ENCODE results near the gene CHST15. TPM values are rescaled to one million over a fixed set of nuclear protein-coding genes. Genes with fewer than 3 reads are reported as not detected.

CHST15 gene
- total RNA-seq, 2 donors from 2014 or later: 9.2 to 17.8 TPM

GRCh38 chr10:124056337-124056980, 36.9 kb downstream of the CHST15 start:
- ATAC-seq (peak; percentile 23 to 32), DNase-seq (no peak)
- intact Hi-C loops (cut with DNase I): no loop called here

DNA sequence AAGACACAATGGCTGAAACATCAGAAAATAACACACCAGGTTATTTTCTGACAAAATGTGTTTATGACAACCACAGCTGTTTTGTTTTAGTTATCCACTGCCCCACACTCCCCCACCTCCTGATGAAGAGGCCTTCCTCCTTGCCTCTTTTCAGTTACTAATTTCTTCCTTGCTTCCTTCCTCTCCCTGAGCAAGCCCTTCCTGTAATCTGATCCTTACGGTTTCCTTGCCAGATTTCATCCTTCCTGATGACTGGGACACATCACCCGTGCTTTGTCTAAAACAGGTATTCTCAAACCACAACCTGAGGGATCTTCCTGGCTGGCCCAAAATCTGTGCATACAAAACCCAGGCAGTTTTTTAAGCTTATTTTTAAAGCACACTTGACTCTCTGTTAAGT, 39.4 kb downstream of the CHST15 start:
- intact Hi-C loops (cut with DNase I): no loop called here
- ATAC-seq: no peak

DNA sequence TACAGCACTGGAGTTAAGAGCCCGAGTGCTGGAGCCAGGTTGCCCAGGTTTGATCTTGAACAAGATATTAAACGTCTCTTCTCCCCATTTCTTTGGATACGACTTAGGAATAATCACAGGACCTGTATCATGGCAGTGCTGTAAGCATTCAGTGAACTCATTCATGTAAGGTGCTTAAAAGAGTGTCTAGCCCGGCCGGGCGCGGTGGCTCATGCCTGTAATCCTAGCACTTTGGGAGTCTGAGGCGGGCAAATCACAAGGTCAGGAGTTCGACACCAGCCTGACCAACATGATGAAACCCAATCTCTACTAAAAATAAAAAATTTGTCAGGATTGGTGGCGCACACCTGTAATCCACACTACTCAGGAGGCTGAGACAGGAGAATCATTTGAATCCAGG, 40.8 kb downstream of the CHST15 start:
- DNase-seq (no peak), ATAC-seq (no peak)
- intact Hi-C loops (cut with DNase I): no loop called here

More for the DNA sequence above, 39.4 kb downstream of the CHST15 start:
- DNase-seq: no peak

- no peak for ATAC-seq
- DNase-seq: no peak
- intact Hi-C loops (cut with DNase I): no loop called here
These were observed 43.1 kb downstream of the CHST15 start for GRCh38 chr10:124050021-124051015.

DNA sequence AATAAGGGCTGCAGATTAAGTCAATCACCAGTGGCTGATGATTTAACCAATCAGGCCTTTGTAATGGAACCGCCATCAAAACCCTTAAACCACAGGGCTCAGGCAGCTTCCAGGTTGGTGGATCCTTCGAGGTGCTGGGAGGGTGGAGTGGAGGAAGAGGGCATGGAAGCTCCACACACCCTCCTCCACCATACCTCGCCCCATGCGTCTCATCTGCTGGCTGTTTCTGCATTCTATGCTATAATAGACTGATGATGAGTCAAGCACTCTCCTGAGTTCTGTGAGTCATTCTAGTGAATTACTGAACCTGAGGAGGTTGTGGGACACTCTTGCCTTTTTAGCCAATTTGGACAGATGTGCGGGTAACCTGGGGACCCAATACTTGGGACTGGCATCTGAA, 43.9 kb downstream of the CHST15 start:
- DNase-seq: no peak
- intact Hi-C loops (cut with DNase I): no loop called here

DNA sequence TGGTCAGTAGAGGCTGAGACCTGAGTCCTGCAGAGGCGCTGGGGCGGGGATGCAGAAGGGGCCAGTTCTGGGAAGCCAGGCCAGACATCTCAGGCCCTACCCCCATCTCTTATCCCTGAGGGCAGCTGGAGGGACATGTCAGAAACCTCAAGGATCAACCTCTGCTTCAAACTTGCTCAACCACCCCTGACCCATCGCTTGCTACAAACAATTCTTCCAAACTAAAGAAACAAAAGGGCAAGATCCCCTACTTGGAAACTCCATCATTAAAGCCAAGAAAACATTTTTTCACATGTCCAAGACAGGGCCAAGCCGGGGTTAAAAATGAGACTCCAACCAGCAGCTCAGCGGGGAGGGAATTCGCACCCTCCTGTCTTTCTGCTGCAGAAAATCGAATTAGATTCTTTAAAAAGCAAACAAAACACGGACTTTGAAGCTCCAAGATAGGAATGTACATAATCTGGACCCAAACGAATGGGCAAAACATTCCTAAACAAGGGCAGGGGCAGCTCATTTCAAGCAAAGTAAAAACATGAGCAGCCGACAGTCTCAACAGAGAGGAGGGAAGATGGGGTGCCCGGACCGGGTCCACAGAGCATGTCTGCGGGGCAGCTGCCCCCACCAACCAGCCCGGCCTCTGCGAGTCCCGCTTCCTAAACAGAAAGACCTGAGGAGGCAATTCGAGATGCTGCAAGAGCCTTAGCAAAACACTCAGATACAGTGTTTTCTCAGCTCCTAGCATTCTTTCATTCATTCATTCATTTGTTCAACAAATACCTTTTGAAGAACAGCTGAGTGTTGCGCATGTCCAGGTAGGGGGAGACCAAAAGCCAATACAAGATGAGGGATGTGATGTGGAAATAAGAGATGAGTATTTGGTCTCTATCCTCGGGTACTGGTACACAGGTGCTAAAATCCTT, 44.8 kb downstream of the CHST15 start:
- ATAC-seq: peak in 1 of 2 donors; percentile 61
- no peak for DNase-seq
- intact Hi-C loops (cut with DNase I): no loop called here

More for the DNA sequence above, 43.9 kb downstream of the CHST15 start:
- peak in 1 of 2 donors; percentile 48 for ATAC-seq

DNA sequence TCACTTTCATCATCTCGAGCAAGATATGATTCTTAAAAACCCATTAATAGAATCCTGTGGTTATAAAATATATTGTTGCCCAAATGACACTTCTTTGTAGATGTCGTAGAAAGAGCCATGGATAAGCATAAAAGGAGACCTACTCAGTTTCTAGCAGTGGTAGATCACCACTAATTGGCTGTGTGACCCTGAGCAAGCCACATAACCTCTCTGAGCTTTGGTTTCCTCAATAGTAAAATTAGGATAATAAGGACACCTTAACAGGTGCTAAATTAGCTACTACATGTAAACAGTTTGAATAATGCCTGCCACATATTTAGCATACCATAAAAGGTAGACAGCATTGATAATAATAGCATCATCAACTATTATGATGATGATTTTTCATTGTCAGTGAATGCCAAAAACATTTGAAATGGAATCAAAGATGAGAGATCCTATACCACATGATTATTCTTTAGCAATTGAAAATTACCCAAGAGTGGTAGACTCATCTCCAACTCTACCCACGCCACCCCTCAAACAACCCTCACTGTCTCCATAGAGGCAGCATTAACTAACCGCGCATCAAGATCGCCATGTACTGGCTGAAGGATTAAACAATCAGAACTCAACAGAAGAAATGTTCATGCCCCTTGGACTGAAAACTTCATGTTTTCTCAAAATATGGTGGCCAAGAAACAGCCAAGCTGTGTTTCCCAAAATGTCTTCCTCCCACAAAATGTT, 45.8 kb downstream of the CHST15 start:
- intact Hi-C loops (cut with DNase I): no loop called here
- DNase-seq: no peak
- no peak for ATAC-seq

DNA sequence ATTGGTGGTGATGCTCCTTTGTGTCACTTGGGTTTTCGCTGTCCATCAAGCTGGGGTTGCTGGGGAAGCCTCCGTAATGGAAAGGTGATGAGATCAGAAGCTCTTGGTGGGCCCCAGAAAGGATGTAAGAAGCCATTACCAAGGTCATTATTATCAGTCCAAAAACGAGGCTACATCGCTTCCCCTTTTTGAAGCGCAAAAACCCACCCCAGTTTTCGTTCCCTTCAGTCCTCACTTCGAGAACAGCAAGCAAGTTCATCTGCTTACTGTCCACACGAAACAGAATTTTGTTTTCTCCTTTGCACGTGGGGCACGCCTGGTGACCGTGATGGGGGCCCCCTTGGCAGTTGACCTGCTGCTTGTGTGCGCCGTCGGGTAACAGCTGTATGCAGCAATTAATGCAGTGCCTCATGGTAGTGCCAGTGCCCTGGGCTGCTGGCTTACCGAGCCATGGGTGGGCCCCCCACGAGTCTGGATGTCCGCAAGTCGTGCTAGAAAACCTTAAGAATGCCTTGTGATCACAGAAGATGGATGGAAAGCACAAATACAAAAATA, 47.5 kb downstream of the CHST15 start:
- DNase-seq (no peak), ATAC-seq (no peak)
- intact Hi-C loops (cut with DNase I): no loop called here

GRCh38 chr10:124045276-124045675, 48.1 kb downstream of the CHST15 start:
- ATAC-seq: no peak
- intact Hi-C loops (cut with DNase I): no loop called here
- no peak for DNase-seq

GRCh38 chr10:124044143-124044862, 49.1 kb downstream of the CHST15 start:
- intact Hi-C loops (cut with DNase I): no loop called here
- ATAC-seq (no peak), DNase-seq (no peak)

- intact Hi-C loops (cut with DNase I): no loop called here
- ATAC-seq (peak in 1 of 2 donors; percentile 34), DNase-seq (no peak)
These were observed 49.9 kb downstream of the CHST15 start for GRCh38 chr10:124043310-124044142.

DNA sequence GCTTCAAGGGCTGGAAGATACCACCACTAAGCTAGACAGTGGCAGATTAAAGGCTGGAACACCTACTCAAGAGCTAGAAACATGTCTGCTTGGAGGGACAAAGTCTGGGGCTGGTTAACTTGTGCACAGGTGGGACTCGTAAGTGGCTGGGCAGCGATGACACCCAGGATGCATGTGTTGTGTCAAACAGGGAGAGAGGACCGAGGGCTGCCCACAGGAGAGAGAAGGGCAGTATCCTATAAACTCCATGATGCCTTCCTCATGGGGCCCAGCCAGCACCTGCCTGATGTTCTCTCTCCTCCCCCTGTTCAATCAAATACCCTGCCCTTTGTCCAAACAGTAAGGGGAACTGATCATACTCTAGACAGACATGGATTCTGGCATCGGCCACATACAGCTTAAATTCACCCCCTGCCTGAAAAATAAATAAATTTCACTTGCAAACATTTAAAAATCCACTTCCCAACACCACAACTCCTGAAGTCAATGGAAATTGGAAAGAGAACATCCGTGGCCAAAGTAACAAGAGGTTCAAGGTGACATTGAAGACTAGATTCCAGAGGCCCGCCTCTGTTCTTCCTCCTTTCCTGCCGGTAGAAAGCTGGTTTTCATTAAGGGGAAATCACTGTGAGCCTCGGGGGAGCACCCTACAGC, 50.6 kb downstream of the CHST15 start:
- intact Hi-C loops (cut with DNase I): no loop called here
- DNase-seq (no peak), ATAC-seq (no peak)

DNA sequence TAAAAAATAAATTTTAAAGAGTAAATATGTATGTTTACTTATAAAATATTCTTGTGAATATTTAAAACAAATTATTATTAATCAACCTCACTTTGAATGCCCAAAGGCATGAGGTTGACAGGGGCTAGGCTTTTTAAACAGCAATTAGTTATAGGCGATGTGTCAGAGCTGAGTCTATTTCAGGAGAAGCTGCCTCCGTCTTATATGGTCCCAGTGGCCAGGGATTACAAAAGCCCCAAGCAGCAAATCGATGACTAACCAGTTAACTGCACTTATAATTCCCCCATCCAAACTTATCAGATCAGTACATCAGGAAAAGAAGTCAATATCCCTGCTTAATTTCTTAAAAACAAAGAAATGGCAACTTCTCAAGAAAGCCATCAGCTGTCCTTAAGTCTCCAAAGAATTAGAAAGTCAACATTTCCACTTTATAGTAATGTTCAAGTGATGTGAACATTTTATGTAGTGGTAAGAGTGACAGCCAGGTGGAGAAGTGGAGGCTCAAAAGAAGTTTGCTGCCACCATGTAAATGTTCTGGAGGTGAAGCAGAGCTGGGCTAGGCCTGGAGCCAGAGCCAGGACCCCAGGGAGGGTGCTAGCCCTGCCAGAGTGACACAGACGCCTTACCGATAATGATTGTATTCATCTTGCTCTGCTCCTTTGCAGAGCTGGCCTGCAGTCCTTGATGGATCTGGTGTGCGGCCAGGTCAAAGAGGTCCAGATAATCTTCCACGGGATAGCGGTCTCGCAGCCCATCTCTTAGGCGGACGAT, 51.5 kb downstream of the CHST15 start:
- ATAC-seq (no peak), DNase-seq (no peak)
- intact Hi-C loops (cut with DNase I): no loop called here

- no peak for ATAC-seq
- no peak for DNase-seq
- intact Hi-C loops (cut with DNase I): no loop called here
These were observed 52.8 kb downstream of the CHST15 start for GRCh38 chr10:124040451-124041188.

GRCh38 chr10:124039483-124040013, 53.9 kb downstream of the CHST15 start:
- DNase-seq (no peak), ATAC-seq (peak; percentile 17 to 60)
- intact Hi-C loops (cut with DNase I): no loop called here

Measured in left cardiac atrium (tissue), 4 donors.